ENCODE results near the gene RAB33B. TPM values are rescaled to one million over a fixed set of nuclear protein-coding genes. Genes with fewer than 3 reads are reported as not detected.

Gene RAB33B
- total RNA-seq, 2 donors from 2014 or later: 10.4 to 11.6 TPM

DNA sequence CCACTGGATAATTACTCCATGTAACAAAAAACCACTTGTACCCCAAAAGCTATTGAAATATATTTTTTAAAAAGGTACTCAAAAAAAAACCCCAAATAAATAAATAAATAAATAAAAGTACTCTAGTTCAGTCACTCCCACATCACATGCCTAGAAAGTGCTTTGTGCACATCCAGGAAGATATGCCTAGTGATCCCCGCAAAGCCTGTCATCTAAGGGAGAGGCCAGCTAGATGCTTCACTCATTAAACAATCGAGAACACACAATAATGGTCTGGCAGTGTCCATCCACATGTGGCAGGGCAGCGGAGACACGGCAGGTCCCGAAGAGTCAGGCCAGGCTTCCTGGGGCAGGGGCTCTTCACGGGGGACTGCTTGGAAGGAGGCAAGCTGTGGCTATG lies 47.6 kb downstream of the RAB33B start:
- no peaks in the 10 kb centered on the region for H3K9me3 Mint-ChIP-seq
- H3K4me1 Mint-ChIP-seq (ENCODE audit: low read depth): no peaks in the 10 kb centered on the region
- no peak overlapping the region for H3K4me3 Mint-ChIP-seq
- ATAC-seq (replicated peaks in 1 of 2): no peak
- no peak overlapping the region for H3K27ac Mint-ChIP-seq
- peaks cover 0 to 2% of the 10 kb centered on the region in 2 donors for H3K36me3 Mint-ChIP-seq (ENCODE audit: insufficient read depth in 2 of 2)
- no peak for DNase-seq
- peaks cover 10% of the 10 kb centered on the region for H3K27me3 Mint-ChIP-seq (ENCODE audit: low read depth)

DNA sequence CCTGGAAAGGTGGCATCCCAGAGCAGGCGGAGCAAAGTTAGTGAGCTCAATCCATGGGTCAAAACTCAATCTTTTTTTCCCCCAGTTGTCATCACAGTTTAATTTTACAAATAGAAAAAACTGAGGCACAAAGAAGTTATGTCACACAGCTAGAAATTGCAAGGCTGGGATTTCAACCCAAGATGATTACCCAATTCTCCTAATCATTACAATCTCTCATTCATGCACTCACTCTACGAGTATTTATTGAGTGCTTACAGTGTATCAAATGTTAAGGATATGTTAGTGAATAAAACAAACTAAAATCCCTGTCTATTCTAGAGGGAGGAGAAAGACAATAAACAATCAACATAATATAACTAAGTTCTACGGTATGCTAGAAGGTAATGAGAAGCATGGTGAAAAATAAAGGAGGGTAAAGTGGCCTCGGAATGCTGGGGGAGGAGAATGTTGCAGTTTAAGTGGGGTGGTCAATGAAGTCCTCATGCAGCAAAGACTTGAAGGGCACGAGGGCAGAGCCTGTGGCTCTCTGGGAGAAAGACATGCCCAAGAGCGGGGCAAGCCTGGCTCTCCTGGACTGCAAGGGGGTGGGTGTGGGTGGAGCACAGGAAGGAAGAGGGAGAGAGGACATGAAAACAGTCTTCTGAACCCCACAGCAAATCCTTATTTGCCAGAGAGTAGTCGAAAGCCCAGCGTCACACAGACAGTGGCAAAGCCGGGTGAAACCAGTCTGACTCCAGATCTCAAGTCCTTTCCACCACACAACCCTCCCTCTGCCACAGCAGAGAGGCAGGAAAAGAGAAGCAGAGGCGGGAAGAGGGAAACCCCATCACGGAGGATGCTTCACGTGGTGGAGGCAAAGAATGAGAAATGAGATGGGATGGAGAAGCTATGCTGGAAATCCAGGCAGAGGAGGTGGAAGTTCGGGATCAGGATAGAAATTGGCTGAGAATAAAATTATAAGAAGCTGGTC lies 48.3 kb downstream of the RAB33B start:
- no peaks in the 10 kb centered on the region for H3K4me1 Mint-ChIP-seq (ENCODE audit: low read depth)
- no peak for ATAC-seq (replicated peaks in 1 of 2)
- DNase-seq: no peak
- H3K9me3 Mint-ChIP-seq: no peaks in the 10 kb centered on the region
- H3K36me3 Mint-ChIP-seq (ENCODE audit: insufficient read depth in 2 of 2): peaks cover 0 to 2% of the 10 kb centered on the region in 2 donors
- H3K27ac Mint-ChIP-seq: no peak overlapping the region
- peaks cover 10% of the 10 kb centered on the region for H3K27me3 Mint-ChIP-seq (ENCODE audit: low read depth)
- H3K4me3 Mint-ChIP-seq: no peak overlapping the region

DNA sequence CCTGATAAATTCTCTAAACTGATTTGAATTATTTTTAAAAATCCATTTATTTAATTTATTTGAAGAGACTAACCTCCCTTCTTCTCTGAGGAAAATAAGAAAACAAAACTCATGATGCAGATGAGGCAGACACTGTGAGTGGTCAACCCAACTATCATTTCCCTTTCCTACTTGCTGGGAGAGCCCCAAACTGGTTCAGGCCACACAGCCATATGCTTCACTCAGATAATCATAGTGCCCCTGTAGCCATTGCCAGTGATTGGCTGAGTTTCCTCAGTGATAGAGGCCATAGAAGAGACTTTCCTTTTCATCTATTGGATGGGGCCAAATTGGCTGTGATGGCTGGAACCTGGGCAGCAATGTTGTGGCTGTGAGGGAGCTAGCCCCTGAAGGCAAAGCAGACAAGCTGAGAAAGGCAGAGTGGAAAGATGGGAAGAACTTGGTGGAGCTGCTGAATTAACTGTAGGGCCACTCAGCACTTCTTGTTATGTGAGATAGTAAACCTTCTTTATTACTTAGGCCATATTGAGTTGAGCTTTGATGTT lies 49.8 kb downstream of the RAB33B start:
- Mint-ChIP-seq H3K27ac (no peak overlapping the region), H3K4me3 (no peak overlapping the region), H3K36me3 (ENCODE audit: insufficient read depth in 2 of 2) (peaks cover 0 to 2% of the 10 kb centered on the region in 2 donors), H3K9me3 (no peaks in the 10 kb centered on the region), H3K4me1 (ENCODE audit: low read depth) (no peaks in the 10 kb centered on the region), H3K27me3 (ENCODE audit: low read depth) (peaks cover 10% of the 10 kb centered on the region)
- ATAC-seq (replicated peaks in 1 of 2) (no peak), DNase-seq (no peak)

DNA sequence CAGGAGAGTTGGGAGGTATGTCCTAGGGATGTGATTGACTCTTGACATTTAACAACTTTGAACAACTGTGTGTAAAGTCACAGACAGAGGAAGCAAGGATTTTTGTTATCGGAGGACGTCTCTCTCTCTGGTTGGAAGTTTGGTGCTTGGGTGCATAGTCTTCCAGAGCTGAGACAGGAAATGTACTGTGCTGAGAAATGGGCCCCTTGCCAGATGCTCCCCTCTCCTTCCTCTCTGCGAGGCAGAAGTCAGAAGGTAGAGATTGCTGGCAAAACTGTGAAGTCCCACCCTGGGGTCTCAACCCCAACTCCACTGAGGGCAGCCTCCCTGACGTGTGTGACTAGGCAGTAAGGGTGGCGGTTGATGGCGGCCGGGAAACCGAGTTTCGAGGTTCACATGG lies 52.9 kb downstream of the RAB33B start:
- DNase-seq: no peak
- Mint-ChIP-seq H3K4me3 (no peak overlapping the region), H3K4me1 (ENCODE audit: low read depth) (no peaks in the 10 kb centered on the region), H3K27me3 (ENCODE audit: low read depth) (peaks cover 10% of the 10 kb centered on the region), H3K9me3 (no peaks in the 10 kb centered on the region), H3K36me3 (ENCODE audit: insufficient read depth in 2 of 2) (peaks cover 0 to 5% of the 10 kb centered on the region in 2 donors), H3K27ac (no peak overlapping the region)
- no peak for ATAC-seq (replicated peaks in 1 of 2)

DNA sequence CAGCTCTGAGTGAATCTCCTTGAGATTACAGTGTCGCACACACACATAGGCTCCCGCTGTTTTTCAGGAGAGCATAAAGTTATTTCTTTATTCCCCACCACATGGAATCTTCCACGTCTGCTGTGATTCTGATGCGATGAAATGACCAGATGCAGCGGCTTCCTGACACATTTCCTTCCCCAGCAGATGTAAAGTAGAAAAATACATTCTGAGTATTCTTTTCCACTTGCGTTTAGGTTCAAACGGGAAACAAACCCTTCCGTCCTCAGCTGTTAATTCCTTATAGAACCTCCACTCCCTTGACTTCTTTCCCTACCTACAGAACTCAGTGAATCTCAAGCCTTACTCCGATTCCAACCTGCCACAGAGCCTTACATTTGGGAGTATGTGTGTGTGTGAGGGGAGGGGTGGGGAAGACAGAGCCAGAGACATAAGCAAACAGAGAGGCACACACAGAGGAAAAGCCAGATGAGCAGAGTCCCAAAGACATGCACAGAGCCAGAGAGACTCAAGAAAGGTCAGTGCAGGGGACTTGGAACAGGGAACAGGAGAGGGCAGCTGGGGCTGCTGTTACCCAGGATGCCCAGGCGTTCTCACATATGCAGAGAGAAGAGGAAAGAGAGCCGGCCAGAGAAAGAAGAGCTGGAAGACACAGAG lies 54.8 kb downstream of the RAB33B start:
- Mint-ChIP-seq H3K9me3 (no peaks in the 10 kb centered on the region), H3K4me3 (no peak overlapping the region), H3K27me3 (ENCODE audit: low read depth) (no peaks in the 10 kb centered on the region), H3K36me3 (ENCODE audit: insufficient read depth in 2 of 2) (peaks cover 0 to 5% of the 10 kb centered on the region in 2 donors), H3K27ac (no peak overlapping the region), H3K4me1 (ENCODE audit: low read depth) (no peaks in the 10 kb centered on the region)
- DNase-seq (no peak), ATAC-seq (replicated peaks in 1 of 2) (no peak)

DNA sequence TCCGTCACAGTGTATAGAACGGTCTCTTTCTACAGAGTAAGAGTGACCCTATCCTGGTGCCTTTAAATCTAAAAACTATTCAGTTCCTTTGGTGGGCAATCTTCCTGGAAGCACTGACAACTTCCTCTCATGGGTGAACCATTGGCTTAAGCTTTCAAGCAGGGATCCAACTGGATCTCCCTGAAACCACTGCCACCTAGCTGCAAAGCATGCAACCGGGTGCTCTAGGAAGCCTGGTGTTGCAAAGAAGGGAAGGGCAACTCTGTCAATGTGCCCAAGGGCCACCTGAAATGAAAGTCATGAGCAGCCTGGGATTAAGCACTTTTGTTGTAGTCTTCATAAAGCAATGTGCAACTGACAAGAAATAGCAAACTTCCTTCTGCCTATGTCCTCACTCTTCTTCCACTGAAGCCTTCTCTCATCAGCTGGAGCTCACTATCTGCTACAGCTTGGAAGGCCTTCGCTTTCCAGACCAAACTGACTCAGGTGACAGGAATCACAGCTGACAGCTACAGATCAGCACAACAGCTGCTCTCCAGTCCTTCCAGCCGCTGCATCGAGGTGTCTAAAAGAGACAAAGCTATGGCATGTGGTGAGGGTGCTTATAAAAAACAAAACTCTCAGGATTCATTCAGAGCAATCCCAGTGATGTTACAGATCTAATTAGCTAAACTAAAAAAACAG lies 55.9 kb downstream of the RAB33B start:
- DNase-seq (no peak), ATAC-seq (replicated peaks in 1 of 2) (no peak)
- no peak overlapping the region for H3K4me3 Mint-ChIP-seq
- no peaks in the 10 kb centered on the region for H3K9me3 Mint-ChIP-seq
- H3K27me3 Mint-ChIP-seq (ENCODE audit: low read depth): no peaks in the 10 kb centered on the region
- no peaks in the 10 kb centered on the region for H3K4me1 Mint-ChIP-seq (ENCODE audit: low read depth)
- peaks cover 3 to 7% of the 10 kb centered on the region in 2 donors for H3K36me3 Mint-ChIP-seq (ENCODE audit: insufficient read depth in 2 of 2)
- H3K27ac Mint-ChIP-seq: no peak overlapping the region

DNA sequence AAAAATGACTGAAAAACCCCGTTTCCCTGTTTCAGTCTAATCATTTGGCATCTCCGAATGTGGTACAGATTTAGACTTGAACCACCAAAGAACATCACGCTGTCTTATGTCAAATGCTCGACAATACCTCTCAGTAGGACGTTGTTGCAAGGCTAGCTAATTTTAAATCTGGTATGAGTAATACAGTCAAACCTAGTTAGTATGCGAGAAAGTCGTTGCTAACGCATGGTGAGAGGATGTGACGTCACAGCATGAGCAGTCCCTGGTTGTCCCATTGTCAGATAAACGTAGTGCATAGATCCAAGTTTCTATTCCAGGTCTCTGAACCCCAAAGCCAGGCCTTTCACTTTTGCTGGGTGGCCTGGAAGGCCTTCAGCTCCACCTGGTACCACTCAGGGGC lies 57.4 kb downstream of the RAB33B start:
- DNase-seq (no peak), ATAC-seq (replicated peaks in 1 of 2) (peak in 1 of 2 donors; percentile 64)
- no peak overlapping the region for H3K27ac Mint-ChIP-seq
- peaks cover 3 to 6% of the 10 kb centered on the region in 2 donors for H3K36me3 Mint-ChIP-seq (ENCODE audit: insufficient read depth in 2 of 2)
- no peaks in the 10 kb centered on the region for H3K9me3 Mint-ChIP-seq
- no peak overlapping the region for H3K4me3 Mint-ChIP-seq
- H3K27me3 Mint-ChIP-seq (ENCODE audit: low read depth): no peaks in the 10 kb centered on the region
- no peaks in the 10 kb centered on the region for H3K4me1 Mint-ChIP-seq (ENCODE audit: low read depth)

DNA sequence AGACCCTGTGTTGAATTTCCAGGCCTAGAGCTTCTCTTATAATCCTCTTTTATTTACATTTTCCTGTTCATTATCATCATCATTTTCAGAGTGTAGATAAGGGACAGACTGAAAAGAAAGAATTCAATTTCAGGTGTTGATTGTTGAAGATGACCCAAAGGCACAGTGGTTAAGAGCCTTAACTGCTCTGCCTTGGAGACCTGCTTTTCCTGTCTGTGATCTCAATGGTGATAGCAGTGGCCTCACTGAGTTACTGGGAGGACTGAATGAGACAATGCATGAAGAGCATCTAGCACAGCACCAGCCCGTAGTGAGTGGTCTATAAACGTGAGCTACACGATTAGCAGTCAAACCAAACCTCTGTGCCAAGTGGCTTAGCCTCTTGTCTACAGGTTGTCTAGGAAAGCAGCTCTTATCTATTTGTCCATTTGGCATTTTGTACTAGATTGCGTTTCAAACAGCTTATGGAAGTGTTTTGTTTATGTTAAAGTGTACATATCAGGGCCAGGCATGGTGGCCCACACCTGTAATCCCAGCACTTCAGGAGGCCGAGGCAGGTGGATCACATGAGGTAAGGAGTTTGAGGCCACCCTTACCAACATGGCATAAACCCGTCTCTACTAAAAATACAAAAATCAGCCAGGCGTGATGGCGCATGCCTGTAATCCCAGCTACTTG lies 60.6 kb downstream of the RAB33B start:
- no peak overlapping the region for H3K4me3 Mint-ChIP-seq
- no peaks in the 10 kb centered on the region for H3K27me3 Mint-ChIP-seq (ENCODE audit: low read depth)
- H3K9me3 Mint-ChIP-seq: no peaks in the 10 kb centered on the region
- H3K36me3 Mint-ChIP-seq (ENCODE audit: insufficient read depth in 2 of 2): peaks cover 6 to 15% of the 10 kb centered on the region in 2 donors
- no peak overlapping the region for H3K27ac Mint-ChIP-seq
- DNase-seq (no peak), ATAC-seq (replicated peaks in 1 of 2) (no peak)
- no peaks in the 10 kb centered on the region for H3K4me1 Mint-ChIP-seq (ENCODE audit: low read depth)

DNA sequence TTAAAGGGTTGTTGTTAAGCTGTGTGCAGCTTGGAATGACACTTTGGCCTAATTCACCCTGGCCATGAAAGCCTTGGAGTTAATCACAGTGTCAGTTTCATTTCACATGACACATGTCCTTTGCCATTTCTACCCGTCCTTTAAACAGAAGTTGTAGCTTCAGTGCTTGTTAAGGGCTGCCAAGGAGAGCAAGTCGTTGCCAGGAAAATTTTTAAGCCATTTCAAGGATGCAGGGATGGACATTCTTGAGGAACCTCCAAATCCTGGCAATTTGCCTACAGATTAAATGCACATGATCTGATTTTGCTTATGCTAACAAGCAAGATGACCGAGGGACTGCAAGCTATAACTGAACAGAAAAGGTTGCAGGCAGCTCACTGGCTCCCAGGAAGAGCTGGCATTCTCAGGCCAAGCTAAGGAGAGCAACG lies 61.6 kb downstream of the RAB33B start:
- ATAC-seq (replicated peaks in 1 of 2): no peak
- no peaks in the 10 kb centered on the region for H3K27me3 Mint-ChIP-seq (ENCODE audit: low read depth)
- no peak overlapping the region for H3K27ac Mint-ChIP-seq
- peaks cover 9 to 18% of the 10 kb centered on the region in 2 donors for H3K36me3 Mint-ChIP-seq (ENCODE audit: insufficient read depth in 2 of 2)
- no peak overlapping the region for H3K4me3 Mint-ChIP-seq
- H3K9me3 Mint-ChIP-seq: no peaks in the 10 kb centered on the region
- no peak for DNase-seq
- no peaks in the 10 kb centered on the region for H3K4me1 Mint-ChIP-seq (ENCODE audit: low read depth)

DNA sequence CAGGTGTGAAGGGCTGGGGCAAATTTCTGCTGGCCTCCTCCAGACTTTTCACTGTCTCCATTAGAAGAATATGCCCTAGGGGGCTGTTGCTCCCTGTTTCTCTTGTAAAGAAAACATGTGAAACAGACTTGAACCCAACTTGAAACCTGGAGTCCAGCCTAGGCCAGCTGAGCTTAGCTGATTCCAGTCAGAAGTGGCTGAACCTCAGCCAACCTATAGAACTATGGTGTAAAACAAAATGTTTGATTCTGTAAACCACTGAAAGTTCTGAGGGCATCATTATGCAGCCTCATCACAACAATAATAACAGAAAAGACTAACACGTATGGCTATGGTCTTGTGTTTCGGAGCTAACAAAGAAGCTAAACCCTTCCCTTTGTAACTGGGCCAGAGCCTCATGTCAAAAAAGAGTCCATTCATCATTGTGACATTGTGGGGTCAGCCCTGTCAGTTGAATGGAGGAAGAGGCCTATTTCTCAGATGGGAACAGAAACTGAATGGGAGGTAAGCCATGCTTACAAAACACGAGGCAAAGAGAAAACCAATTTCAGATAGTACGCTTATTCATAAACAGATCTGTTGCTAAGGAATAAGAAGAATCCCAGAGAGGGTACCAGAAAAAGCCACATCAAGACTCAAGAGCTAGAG lies 68.0 kb downstream of the RAB33B start:
- no peak overlapping the region for H3K4me3 Mint-ChIP-seq
- no peaks in the 10 kb centered on the region for H3K27me3 Mint-ChIP-seq (ENCODE audit: low read depth)
- ATAC-seq (replicated peaks in 1 of 2) (no peak), DNase-seq (no peak)
- H3K36me3 Mint-ChIP-seq (ENCODE audit: insufficient read depth in 2 of 2): peaks cover 3 to 28% of the 10 kb centered on the region in 2 donors
- H3K9me3 Mint-ChIP-seq: no peaks in the 10 kb centered on the region
- H3K27ac Mint-ChIP-seq: no peak overlapping the region
- H3K4me1 Mint-ChIP-seq (ENCODE audit: low read depth): no peaks in the 10 kb centered on the region

DNA sequence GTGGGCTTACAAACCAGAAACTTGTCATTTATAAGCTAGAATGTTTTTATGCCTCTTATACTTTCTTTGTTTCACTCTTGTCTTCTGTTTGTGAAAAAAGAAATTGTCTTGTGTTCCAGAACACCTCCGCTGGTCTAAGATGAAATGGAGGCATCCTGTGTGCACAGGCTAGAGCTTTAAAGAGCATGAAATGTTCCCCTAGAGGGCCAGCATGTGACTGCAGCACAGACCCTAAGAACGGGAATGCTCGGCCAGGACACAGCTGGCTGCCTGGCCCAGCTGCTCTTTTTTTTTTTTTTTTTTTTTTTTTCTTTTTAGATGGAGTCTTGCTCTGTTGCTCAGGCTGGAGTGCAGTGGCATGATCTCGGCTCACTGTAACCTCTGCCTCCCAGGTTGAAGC lies 68.5 kb downstream of the RAB33B start:
- H3K9me3 Mint-ChIP-seq: no peaks in the 10 kb centered on the region
- ATAC-seq (replicated peaks in 1 of 2): no peak
- no peak for DNase-seq
- H3K4me3 Mint-ChIP-seq: no peak overlapping the region
- peaks cover 3 to 23% of the 10 kb centered on the region in 2 donors for H3K36me3 Mint-ChIP-seq (ENCODE audit: insufficient read depth in 2 of 2)
- no peak overlapping the region for H3K27ac Mint-ChIP-seq
- H3K4me1 Mint-ChIP-seq (ENCODE audit: low read depth): no peaks in the 10 kb centered on the region
- no peaks in the 10 kb centered on the region for H3K27me3 Mint-ChIP-seq (ENCODE audit: low read depth)

DNA sequence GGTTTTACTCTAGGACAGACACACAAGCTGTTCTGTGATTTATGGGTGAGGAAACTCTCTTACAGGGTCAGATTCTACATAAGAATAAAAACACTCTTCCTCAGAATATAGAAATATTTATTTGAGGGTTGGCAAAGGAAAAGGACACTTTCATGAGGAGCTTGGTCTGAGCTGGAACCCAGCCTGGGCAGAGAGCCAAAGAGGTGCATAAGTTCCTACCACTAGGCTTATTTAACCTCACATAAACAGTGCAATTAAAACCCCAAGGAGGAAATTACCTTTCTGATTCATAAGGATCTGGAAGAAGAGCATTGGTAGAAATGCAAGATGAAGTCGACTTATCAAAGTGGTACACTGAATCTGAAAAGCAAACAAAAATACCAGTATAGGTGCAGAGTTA lies 69.2 kb downstream of the RAB33B start:
- DNase-seq (no peak), ATAC-seq (replicated peaks in 1 of 2) (no peak)
- Mint-ChIP-seq H3K4me3 (no peak overlapping the region), H3K27ac (peak overlapping the region; percentile 13), H3K36me3 (ENCODE audit: insufficient read depth in 2 of 2) (peaks cover 3 to 23% of the 10 kb centered on the region in 2 donors), H3K27me3 (ENCODE audit: low read depth) (no peaks in the 10 kb centered on the region), H3K9me3 (no peaks in the 10 kb centered on the region), H3K4me1 (ENCODE audit: low read depth) (no peaks in the 10 kb centered on the region)

Measured in activated T-cell treated with anti-CD3 and anti-CD28 coated beads, Interleukin-2, amount 50 U/mL, for 72 hours (primary cell).